ENCODE data around the gene LARP4B.

Gene LARP4B

DNA sequence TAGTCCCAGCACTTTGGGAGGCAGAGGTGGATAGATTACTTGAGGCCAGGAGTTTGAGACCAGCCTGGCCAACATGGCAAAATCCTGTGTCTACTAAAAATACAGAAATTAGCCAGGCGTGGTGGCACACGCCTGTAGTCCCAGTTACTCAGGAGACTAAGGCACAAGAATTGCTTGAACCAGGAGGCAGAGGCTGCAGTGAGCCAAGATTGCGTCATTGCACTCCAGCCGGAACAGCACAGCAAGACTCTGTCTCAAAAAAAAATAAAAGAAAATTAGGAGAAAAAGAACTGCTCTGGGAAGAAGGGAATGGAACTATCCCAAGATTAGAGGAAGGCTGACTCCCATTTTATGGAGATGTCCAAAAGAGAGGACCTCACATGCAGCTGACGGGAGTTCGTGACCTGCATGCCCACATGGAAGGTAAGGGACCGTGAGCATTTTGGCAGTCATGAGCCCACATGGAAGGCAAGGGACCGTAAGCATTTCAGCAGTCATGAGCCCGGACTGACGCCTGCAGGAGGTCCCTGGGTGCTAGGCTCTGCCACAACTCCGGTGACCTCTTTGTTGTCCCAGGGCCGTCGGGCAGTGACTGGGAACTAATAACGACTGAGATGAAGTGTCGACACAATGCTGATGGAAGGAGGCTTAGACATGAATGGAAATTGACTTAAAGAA, 38.1 kb upstream of the LARP4B start:
- TF ChIP-seq, protein P1, sequence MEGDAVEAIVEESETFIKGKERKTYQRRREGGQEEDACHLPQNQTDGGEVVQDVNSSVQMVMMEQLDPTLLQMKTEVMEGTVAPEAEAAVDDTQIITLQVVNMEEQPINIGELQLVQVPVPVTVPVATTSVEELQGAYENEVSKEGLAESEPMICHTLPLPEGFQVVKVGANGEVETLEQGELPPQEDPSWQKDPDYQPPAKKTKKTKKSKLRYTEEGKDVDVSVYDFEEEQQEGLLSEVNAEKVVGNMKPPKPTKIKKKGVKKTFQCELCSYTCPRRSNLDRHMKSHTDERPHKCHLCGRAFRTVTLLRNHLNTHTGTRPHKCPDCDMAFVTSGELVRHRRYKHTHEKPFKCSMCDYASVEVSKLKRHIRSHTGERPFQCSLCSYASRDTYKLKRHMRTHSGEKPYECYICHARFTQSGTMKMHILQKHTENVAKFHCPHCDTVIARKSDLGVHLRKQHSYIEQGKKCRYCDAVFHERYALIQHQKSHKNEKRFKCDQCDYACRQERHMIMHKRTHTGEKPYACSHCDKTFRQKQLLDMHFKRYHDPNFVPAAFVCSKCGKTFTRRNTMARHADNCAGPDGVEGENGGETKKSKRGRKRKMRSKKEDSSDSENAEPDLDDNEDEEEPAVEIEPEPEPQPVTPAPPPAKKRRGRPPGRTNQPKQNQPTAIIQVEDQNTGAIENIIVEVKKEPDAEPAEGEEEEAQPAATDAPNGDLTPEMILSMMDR (IDR thresholded peaks at IDR 0.05), result no peak
- Histone ChIP-seq H3K36me3 (no peaks in the 10 kb centered on the region), H3K27me3 (peaks cover 9% of the 10 kb centered on the region), H3K9me3 (no peaks in the 10 kb centered on the region), H3K27ac (no peak overlapping the region), H3K4me1 (ENCODE audit: control insufficient read depth in 1 of 2, insufficient read depth in 1 of 2, low read depth in 1 of 2, low read length in 1 of 2) (peaks cover 0 to 6% of the 10 kb centered on the region in 2 experiments), H3K4me3 (ENCODE audit: low read depth in 1 of 2, low read length in 1 of 2) (no peak overlapping the region)

DNA sequence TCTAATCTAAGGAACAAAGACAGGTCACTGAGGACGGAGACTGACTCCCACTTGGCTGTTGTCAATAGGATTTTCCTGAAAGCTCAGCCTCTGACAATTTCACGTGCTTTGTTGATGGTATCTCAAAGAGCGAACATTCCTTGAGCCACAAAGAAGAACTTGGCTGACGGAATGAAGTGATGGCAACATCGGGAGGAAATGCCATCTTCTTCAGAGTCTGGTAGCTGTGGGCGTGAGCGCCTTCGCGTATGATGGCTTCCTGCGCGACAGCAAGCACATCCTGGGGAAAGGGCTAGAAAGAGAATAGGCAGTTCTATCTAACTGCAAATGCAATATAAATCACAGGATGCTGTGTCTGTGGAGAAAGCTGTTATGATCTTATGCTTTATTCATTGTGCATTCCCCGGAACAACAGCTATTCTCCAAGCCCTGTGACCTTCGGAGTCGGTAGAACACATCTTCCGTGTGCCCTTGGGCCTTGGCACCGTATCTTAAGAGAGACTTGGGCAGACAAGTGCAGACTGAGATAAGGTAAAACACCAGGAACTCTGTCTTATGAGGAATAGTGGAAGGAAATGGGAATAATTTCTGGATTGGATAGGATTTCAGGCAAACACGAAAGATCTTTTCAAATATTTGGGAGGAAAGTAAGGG, 37.2 kb upstream of the LARP4B start:
- no peaks in the 10 kb centered on the region for H3K36me3 ChIP-seq
- no peak overlapping the region for H3K27ac ChIP-seq
- TF ChIP-seq, protein P1 (IDR thresholded peaks at IDR 0.05), result no peak

DNA sequence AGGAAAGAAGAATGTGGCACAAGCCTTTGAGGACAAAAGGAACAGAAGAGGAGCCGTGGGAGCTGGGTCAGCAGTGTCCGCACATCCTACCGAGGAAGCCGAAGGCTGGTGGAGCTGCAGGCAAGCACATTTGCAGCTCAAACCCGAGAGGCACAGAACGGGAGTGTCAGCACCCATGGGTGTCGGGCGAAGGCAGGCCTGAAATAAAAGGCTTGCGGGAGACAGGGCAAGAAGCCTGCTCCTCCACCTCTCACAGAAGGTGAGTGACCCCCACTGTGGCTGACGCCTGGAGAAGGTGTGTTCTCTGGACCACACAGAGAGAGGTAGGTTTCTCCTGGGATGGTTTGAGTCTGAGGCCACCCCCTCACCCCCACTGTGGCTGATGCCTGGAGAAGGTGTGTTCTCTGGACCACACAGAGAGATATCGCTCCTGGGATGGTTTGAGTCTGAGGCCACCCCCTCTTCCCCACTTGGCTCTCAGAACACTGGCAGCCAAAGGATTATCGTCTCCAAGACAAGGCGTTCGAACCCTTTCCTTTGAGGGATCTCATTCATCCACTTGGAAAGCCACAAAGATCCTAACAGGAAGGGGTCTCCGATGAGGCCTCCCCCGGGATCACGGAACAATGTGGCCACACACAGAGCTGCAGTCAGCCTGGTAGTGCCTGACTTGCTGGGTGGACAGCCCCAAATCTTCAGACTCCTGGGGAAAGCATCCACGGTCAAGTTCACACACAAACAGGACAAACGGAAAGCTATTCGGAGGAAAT, 35.1 kb upstream of the LARP4B start:
- Histone ChIP-seq H3K9me3 (no peaks in the 10 kb centered on the region), H3K36me3 (no peaks in the 10 kb centered on the region), H3K4me1 (ENCODE audit: control insufficient read depth in 1 of 2, insufficient read depth in 1 of 2, low read depth in 1 of 2, low read length in 1 of 2) (peaks cover 0 to 6% of the 10 kb centered on the region in 2 experiments), H3K4me3 (ENCODE audit: low read depth in 1 of 2, low read length in 1 of 2) (no peak overlapping the region), H3K27ac (no peak overlapping the region), H3K27me3 (peaks cover 9% of the 10 kb centered on the region)
- TF ChIP-seq, protein P1 (IDR thresholded peaks at IDR 0.05), result no peak

More for the DNA sequence above, 37.2 kb upstream of the LARP4B start:
- no peak overlapping the region for H3K4me3 ChIP-seq (ENCODE audit: low read depth in 1 of 2, low read length in 1 of 2)
- H3K9me3 ChIP-seq, result no peaks in the 10 kb centered on the region
- peaks cover 9% of the 10 kb centered on the region for H3K27me3 ChIP-seq
- H3K4me1 ChIP-seq (ENCODE audit: control insufficient read depth in 1 of 2, insufficient read depth in 1 of 2, low read depth in 1 of 2, low read length in 1 of 2), result peaks cover 0 to 6% of the 10 kb centered on the region in 2 experiments

GRCh38 chr10:964988-965417, 33.5 kb upstream of the LARP4B start:
- H3K27ac ChIP-seq, result no peak overlapping the region
- H3K9me3 ChIP-seq, result no peaks in the 10 kb centered on the region
- H3K4me3 ChIP-seq (ENCODE audit: low read depth in 1 of 2, low read length in 1 of 2), result no peak overlapping the region
- TF ChIP-seq, protein P1 (IDR thresholded peaks at IDR 0.05), result no peak
- H3K36me3 ChIP-seq, result no peaks in the 10 kb centered on the region
- no peaks in the 10 kb centered on the region for H3K4me1 ChIP-seq (ENCODE audit: control insufficient read depth in 1 of 2, insufficient read depth in 1 of 2, low read depth in 1 of 2, low read length in 1 of 2)
- peaks cover 9% of the 10 kb centered on the region for H3K27me3 ChIP-seq

DNA sequence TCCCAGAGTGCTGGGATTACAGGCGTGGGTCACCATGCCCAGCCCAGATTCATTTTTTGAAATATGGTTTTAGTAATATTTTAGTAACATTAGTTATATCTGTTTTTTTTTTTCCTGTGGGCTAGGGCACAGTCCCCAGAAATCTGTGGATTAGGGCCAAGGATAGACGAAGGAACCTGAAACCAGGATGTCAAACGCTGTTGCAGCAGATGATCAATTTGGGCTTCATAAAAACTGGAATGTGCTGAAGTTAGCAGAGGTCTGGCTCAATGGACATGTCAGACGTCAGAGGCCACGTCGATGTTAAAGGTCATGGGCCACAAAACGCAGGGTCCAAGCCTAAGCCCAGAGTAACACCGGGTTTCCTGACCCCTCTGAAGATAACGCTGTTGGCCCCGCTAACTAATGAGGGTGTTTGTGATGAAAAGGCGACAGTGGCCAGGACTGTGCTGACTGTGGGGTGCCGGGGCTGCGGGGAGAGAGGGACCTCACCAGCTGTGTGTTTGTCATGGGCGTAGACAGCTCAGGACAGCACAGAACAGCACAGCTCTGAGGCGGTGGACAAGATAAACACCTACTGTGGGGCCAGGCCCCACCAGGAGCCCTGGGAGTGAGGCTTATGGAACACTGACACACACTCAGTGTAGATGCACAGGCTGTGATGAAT, 32.9 kb upstream of the LARP4B start:
- Histone ChIP-seq H3K4me3 (ENCODE audit: low read depth in 1 of 2, low read length in 1 of 2) (no peak overlapping the region), H3K4me1 (ENCODE audit: control insufficient read depth in 1 of 2, insufficient read depth in 1 of 2, low read depth in 1 of 2, low read length in 1 of 2) (no peaks in the 10 kb centered on the region), H3K9me3 (no peaks in the 10 kb centered on the region), H3K27me3 (peaks cover 9% of the 10 kb centered on the region), H3K27ac (no peak overlapping the region), H3K36me3 (no peaks in the 10 kb centered on the region)
- TF ChIP-seq, protein P1 (IDR thresholded peaks at IDR 0.05), result no peak
